GM18502 (cell line): ENCODE measurements around the gene GPX1.
A peak's percentile ranks its signal among the peaks of the same experiment; 100 is the strongest.
"Not testable (repeated sequence)": the region's sequence is repeated elsewhere in the genome, so short reads cannot be mapped to it uniquely, and the experiment has no call there.

ENCODE experiments used
- ATAC-seq: cut with Tn5 transposase; IDR thresholded peaks from one replicate; pipeline ENCODE4 v1.9.1; 2021; ENCODE audit warnings: mild to moderate bottlenecking; ENCODE audit not compliant: unreplicated experiment, poor library complexity

The GPX1 gene

GRCh38 chr3:49359623-49360022, 1.5 kb upstream of the GPX1 start:
- ATAC-seq = no peak

GRCh38 chr3:49358884-49359225, 702 bp upstream of the GPX1 start:
- ATAC-seq = no peak

- peak; percentile 23 for ATAC-seq
These were observed 523 bp downstream of the GPX1 start for GRCh38 chr3:49357443-49358216.

- ATAC-seq = not testable (repeated sequence)
These were observed 1.1 kb downstream of the GPX1 start for GRCh38 chr3:49357095-49357442.

- ATAC-seq = no peak
These were observed 5.2 kb downstream of the GPX1 start for GRCh38 chr3:49352890-49353421.

- ATAC-seq = no peak
These were observed 5.9 kb downstream of the GPX1 start for GRCh38 chr3:49352281-49352680.

- ATAC-seq = no peak
These were observed 6.6 kb downstream of the GPX1 start for GRCh38 chr3:49351521-49352011.

- ATAC-seq = no peak
These were observed 8.6 kb downstream of the GPX1 start for GRCh38 chr3:49349348-49350114.

GRCh38 chr3:49348361-49348760, 9.8 kb downstream of the GPX1 start:
- ATAC-seq = not testable (repeated sequence)

- no peak for ATAC-seq
These were observed 11.3 kb downstream of the GPX1 start for GRCh38 chr3:49346797-49347251.

GRCh38 chr3:49343163-49343562, 15.0 kb downstream of the GPX1 start:
- no peak for ATAC-seq

- ATAC-seq = no peak
These were observed 16.2 kb downstream of the GPX1 start for GRCh38 chr3:49341996-49342395.

GRCh38 chr3:49339941-49340800, 18.0 kb downstream of the GPX1 start, which contains the start of gene USP4:
Gene USP4 (minus strand): TSS chr3:49340053. CDS start chr3:49340024, 29 bp downstream.
- peak; percentile 80 for ATAC-seq

- ATAC-seq = no peak
These were observed 18.6 kb downstream of the GPX1 start for GRCh38 chr3:49339581-49339940.

GRCh38 chr3:49333916-49334633, 24.1 kb downstream of the GPX1 start:
- ATAC-seq = no peak

- no peak for ATAC-seq
These were observed 25.1 kb downstream of the GPX1 start for GRCh38 chr3:49333091-49333490.

- ATAC-seq = no peak
These were observed 29.0 kb downstream of the GPX1 start for GRCh38 chr3:49329186-49329585.

- ATAC-seq = not testable (repeated sequence)
These were observed 29.8 kb downstream of the GPX1 start for GRCh38 chr3:49328350-49328749.

- no peak for ATAC-seq
These were observed 30.7 kb downstream of the GPX1 start for GRCh38 chr3:49327485-49327884.

- ATAC-seq = no peak
These were observed 33.4 kb downstream of the GPX1 start for GRCh38 chr3:49324768-49325167.
